ENCODE results near the gene NAT10.
A peak's percentile ranks its signal among the peaks of the same experiment; 100 is the strongest.

The NAT10 gene

GRCh38 chr11:34105957-34106504, 602 bp downstream of the NAT10 start:
- no peak for DNase-seq (ENCODE audit: low read depth, low spot score)

- no peak for DNase-seq (ENCODE audit: low read depth, low spot score)
These were observed 6.4 kb downstream of the NAT10 start for GRCh38 chr11:34111722-34112270.

GRCh38 chr11:34114014-34114413, 8.6 kb downstream of the NAT10 start:
- DNase-seq (ENCODE audit: low read depth, low spot score), result no peak

GRCh38 chr11:34114471-34114870, 9.0 kb downstream of the NAT10 start:
- peak; percentile 21 for DNase-seq (ENCODE audit: low read depth, low spot score)

- DNase-seq (ENCODE audit: low read depth, low spot score), result no peak
These were observed 15.2 kb downstream of the NAT10 start for GRCh38 chr11:34120651-34121050.

GRCh38 chr11:34124885-34125668, 19.6 kb downstream of the NAT10 start:
- no peak for DNase-seq (ENCODE audit: low read depth, low spot score)

GRCh38 chr11:34126959-34127848, 21.8 kb downstream of the NAT10 start:
- no peak for DNase-seq (ENCODE audit: low read depth, low spot score)

- no peak for DNase-seq (ENCODE audit: low read depth, low spot score)
These were observed 23.4 kb downstream of the NAT10 start for GRCh38 chr11:34128824-34129223.

GRCh38 chr11:34132261-34132965, 27.0 kb downstream of the NAT10 start:
- DNase-seq (ENCODE audit: low read depth, low spot score), result no peak

GRCh38 chr11:34134765-34135164, 29.3 kb downstream of the NAT10 start:
- DNase-seq (ENCODE audit: low read depth, low spot score), result no peak

GRCh38 chr11:34135439-34135838, 30.0 kb downstream of the NAT10 start:
- no peak for DNase-seq (ENCODE audit: low read depth, low spot score)

GRCh38 chr11:34136420-34136819, 31.0 kb downstream of the NAT10 start:
- peak; percentile 69 for DNase-seq (ENCODE audit: low read depth, low spot score)

GRCh38 chr11:34139346-34139745, 33.9 kb downstream of the NAT10 start:
- no peak for DNase-seq (ENCODE audit: low read depth, low spot score)

GRCh38 chr11:34140149-34140548, 34.7 kb downstream of the NAT10 start:
- no peak for DNase-seq (ENCODE audit: low read depth, low spot score)

- DNase-seq (ENCODE audit: low read depth, low spot score), result no peak
These were observed 37.6 kb downstream of the NAT10 start for GRCh38 chr11:34143048-34143447.

- DNase-seq (ENCODE audit: low read depth, low spot score), result no peak
These were observed 39.6 kb downstream of the NAT10 start for GRCh38 chr11:34145073-34145472.

GRCh38 chr11:34145847-34146381, 40.5 kb downstream of the NAT10 start:
- DNase-seq (ENCODE audit: low read depth, low spot score), result no peak

GRCh38 chr11:34146411-34146810, 41.0 kb downstream of the NAT10 start:
- no peak for DNase-seq (ENCODE audit: low read depth, low spot score)

GRCh38 chr11:34146866-34147265, 41.4 kb downstream of the NAT10 start:
- no peak for DNase-seq (ENCODE audit: low read depth, low spot score)

- no peak for DNase-seq (ENCODE audit: low read depth, low spot score)
These were observed 42.2 kb downstream of the NAT10 start for GRCh38 chr11:34147581-34147980.

- DNase-seq (ENCODE audit: low read depth, low spot score), result peak; percentile 30
These were observed 43.2 kb downstream of the NAT10 start for GRCh38 chr11:34148504-34149165.
